Hepatocyte (in vitro differentiated cells): ENCODE measurements around the gene MRPS9. TPM values are rescaled to one million over a fixed set of nuclear protein-coding genes. Genes with fewer than 3 reads are reported as not detected.

ENCODE experiments used
- DNase-seq: peaks from one replicate; pipeline ENCODE4 v3.0.0-alpha.2; 2016; ENCODE audit warnings: low spot score
- H2AFZ ChIP-seq: fragments of 200-600 bp; sonication (generic); 2 replicates; pipeline ENCODE4 v1.6.0; 2016; ENCODE audit warnings: antibody characterized with exemption, mild to moderate bottlenecking
- H3K27ac ChIP-seq: fragments of 200-600 bp; sonication (generic); 2 replicates; pipeline ENCODE4 v1.5.1; 2016; ENCODE audit warnings: mild to moderate bottlenecking
- H3K27me3 ChIP-seq: fragments of 200-600 bp; sonication (generic); 2 replicates; pipeline ENCODE4 v1.6.1; 2016
- H3K36me3 ChIP-seq: fragments of 200-600 bp; sonication (generic); replicated peaks from 2 replicates; pipeline ENCODE4 v1.5.1; 2016; ENCODE audit warnings: low read depth; ENCODE audit not compliant: insufficient read depth
- H3K4me1 ChIP-seq: fragments of 200-600 bp; sonication (generic); 2 replicates; pipeline ENCODE4 v1.5.1; 2016; ENCODE audit warnings: mild to moderate bottlenecking, moderate library complexity; ENCODE audit not compliant: insufficient read depth
- H3K4me2 ChIP-seq: fragments of 200-600 bp; sonication (generic); 2 replicates; pipeline ENCODE4 v1.6.0; 2016
- H3K4me3 ChIP-seq: fragments of 200-600 bp; sonication (generic); 2 replicates; pipeline ENCODE4 v1.5.1; 2016; ENCODE audit warnings: mild to moderate bottlenecking
- H3K79me2 ChIP-seq: fragments of 200-600 bp; sonication (generic); 2 replicates; pipeline ENCODE4 v1.6.0; 2017; ENCODE audit warnings: mild to moderate bottlenecking
- H3K9me2 ChIP-seq: fragments of 200-600 bp; sonication (generic); replicated peaks from 2 replicates; pipeline ENCODE4 v1.6.0; 2017; ENCODE audit warnings: mild to moderate bottlenecking; ENCODE audit not compliant: insufficient read depth
- H3K9me3 ChIP-seq: fragments of 200-600 bp; sonication (generic); 2 replicates; pipeline ENCODE4 v1.5.1; 2016; ENCODE audit warnings: low read depth, mild to moderate bottlenecking
- H4K20me1 ChIP-seq: fragments of 200-600 bp; sonication (generic); 2 replicates; pipeline ENCODE4 v1.6.0; 2016; ENCODE audit warnings: mild to moderate bottlenecking; ENCODE audit not compliant: insufficient read depth, poor library complexity, severe bottlenecking
- CTCF ChIP-seq: fragments of 200-600 bp; sonication (generic); IDR thresholded peaks from 2 replicates; pipeline ENCODE4 v1.5.1; 2016; ENCODE audit warnings: antibody characterized with exemption, mild to moderate bottlenecking; ENCODE audit not compliant: poor library complexity
- EZH2 ChIP-seq: fragments of 200-600 bp; sonication (generic); IDR thresholded peaks from 2 replicates; pipeline ENCODE4 v1.6.1; 2016; ENCODE audit warnings: antibody characterized with exemption, mild to moderate bottlenecking, borderline replicate concordance
- EZH2phosphoT487 ChIP-seq: fragments of 200-600 bp; sonication (generic); IDR thresholded peaks from one replicate; pipeline ENCODE4 v1.6.1; 2018; ENCODE audit warnings: antibody characterized with exemption, mild to moderate bottlenecking, low read depth, moderate library complexity; ENCODE audit not compliant: unreplicated experiment, severe bottlenecking
- WGBS: methylation state at CpG from one replicate; pipeline ENCODE4 v1.1.6; 2016; ENCODE audit warnings: low lambda C conversion rate; ENCODE audit errors: missing lambda C conversion rate; 5-methylcytosine and 5-hydroxymethylcytosine counted together
- polyA plus RNA-seq: library from polyadenylated mRNA; unstranded; fragments of >200 nt; fragmentation: Nextera tagmentation; extraction: Ambion mirVana; gene quantifications from 2 replicates; pipeline ENCODE4 v1.2.1, GENCODE V29; 2016
- total RNA-seq: library from RNA; depleted of rRNA; stranded (reverse); fragments of >200 nt; gene quantifications from 2 replicates; pipeline ENCODE4 v1.2.3, GENCODE V29; 2014

Gene MRPS9
- total and polyA plus RNA-seq, 2 experiments from 2014 or later = 30.8 to 35.0 TPM

- H3K4me2 ChIP-seq = no peak overlapping the region
- H3K9me3 ChIP-seq = no peaks in the 10 kb centered on the region
- TF ChIP-seq EZH2phosphoT487 = no peak
- TF ChIP-seq EZH2 = no peak
- TF ChIP-seq CTCF = no peak
- WGBS = 85% methylated on average over 1 of the region's 1 CpG
- no peak overlapping the region for H3K27ac ChIP-seq
- no peaks in the 10 kb centered on the region for H4K20me1 ChIP-seq
- no peak for DNase-seq
- H3K36me3 ChIP-seq = no peaks in the 10 kb centered on the region
- no peaks in the 10 kb centered on the region for H3K4me1 ChIP-seq
- no peak overlapping the region for H3K4me3 ChIP-seq
- no peaks in the 10 kb centered on the region for H3K27me3 ChIP-seq
- H2AFZ ChIP-seq = no peak overlapping the region
- peaks cover 14% of the 10 kb centered on the region for H3K79me2 ChIP-seq
- no peaks in the 10 kb centered on the region for H3K9me2 ChIP-seq
Measured at GRCh38 chr2:105068387-105068786, 30.5 kb downstream of the MRPS9 start.

- Histone ChIP-seq H3K9me3 (no peaks in the 10 kb centered on the region), H3K27ac (no peak overlapping the region), H3K27me3 (no peaks in the 10 kb centered on the region), H2AFZ (no peak overlapping the region), H3K36me3 (no peaks in the 10 kb centered on the region), H3K4me3 (no peak overlapping the region), H3K4me1 (no peaks in the 10 kb centered on the region), H3K4me2 (no peak overlapping the region), H4K20me1 (no peaks in the 10 kb centered on the region), H3K79me2 (peaks cover 10% of the 10 kb centered on the region), H3K9me2 (no peaks in the 10 kb centered on the region)
- TF ChIP-seq EZH2phosphoT487 (no peak), EZH2 (no peak), CTCF (no peak)
- WGBS = 97% methylated on average over 5 of the region's 5 CpGs
- no peak for DNase-seq
Measured at GRCh38 chr2:105068875-105069274, 31.0 kb downstream of the MRPS9 start.

- H2AFZ ChIP-seq = no peak overlapping the region
- WGBS = 87% methylated on average over 7 of the region's 7 CpGs
- no peak overlapping the region for H3K27ac ChIP-seq
- H3K9me3 ChIP-seq = no peaks in the 10 kb centered on the region
- no peaks in the 10 kb centered on the region for H3K36me3 ChIP-seq
- no peak for DNase-seq
- no peak overlapping the region for H3K4me2 ChIP-seq
- H3K4me3 ChIP-seq = no peak overlapping the region
- no peaks in the 10 kb centered on the region for H3K9me2 ChIP-seq
- H3K4me1 ChIP-seq = no peaks in the 10 kb centered on the region
- H3K79me2 ChIP-seq = peaks cover 10% of the 10 kb centered on the region
- no peaks in the 10 kb centered on the region for H4K20me1 ChIP-seq
- TF ChIP-seq CTCF (no peak), EZH2phosphoT487 (no peak), EZH2 (no peak)
- no peaks in the 10 kb centered on the region for H3K27me3 ChIP-seq
Measured at GRCh38 chr2:105070010-105070865, 32.4 kb downstream of the MRPS9 start.
